Neural progenitor cell (in vitro differentiated cells): ENCODE measurements around the gene CDK5RAP2.

Source experiments
- EZH2phosphoT487 ChIP-seq: fragments of 200-600 bp; sonication (generic); IDR thresholded peaks from 2 replicates; pipeline ENCODE4 v1.6.1; 2017; ENCODE audit warnings: antibody characterized with exemption
- TF ChIP-seq, protein P1 (sequence below): fragments of 200-600 bp; sonication (generic); IDR thresholded peaks from 2 replicates; pipeline ENCODE4 v1.5.1; 2017; ENCODE audit warnings: antibody characterized with exemption, mild to moderate bottlenecking

DNA sequence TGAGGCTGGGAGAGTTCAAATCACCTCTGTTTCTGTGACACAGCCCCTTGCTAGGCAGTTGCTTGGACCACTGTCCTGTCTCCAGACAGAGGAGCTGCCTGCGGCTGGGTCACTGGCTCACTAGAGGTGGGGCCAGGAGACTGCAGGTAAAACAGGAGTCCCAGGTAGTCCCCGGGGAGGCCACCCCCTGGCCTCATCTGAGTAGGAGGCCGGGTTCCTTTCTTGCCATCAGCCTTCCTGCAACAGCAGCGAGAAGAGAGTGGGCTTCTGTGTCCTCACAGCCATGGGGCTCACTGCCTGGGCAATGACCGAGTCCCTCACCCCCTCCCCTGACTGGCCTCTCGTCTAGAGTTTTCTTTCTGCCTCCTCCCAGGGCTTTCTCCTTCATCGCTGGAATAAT lies 197.5 kb downstream of the CDK5RAP2 start:
- TF ChIP-seq, protein P1, sequence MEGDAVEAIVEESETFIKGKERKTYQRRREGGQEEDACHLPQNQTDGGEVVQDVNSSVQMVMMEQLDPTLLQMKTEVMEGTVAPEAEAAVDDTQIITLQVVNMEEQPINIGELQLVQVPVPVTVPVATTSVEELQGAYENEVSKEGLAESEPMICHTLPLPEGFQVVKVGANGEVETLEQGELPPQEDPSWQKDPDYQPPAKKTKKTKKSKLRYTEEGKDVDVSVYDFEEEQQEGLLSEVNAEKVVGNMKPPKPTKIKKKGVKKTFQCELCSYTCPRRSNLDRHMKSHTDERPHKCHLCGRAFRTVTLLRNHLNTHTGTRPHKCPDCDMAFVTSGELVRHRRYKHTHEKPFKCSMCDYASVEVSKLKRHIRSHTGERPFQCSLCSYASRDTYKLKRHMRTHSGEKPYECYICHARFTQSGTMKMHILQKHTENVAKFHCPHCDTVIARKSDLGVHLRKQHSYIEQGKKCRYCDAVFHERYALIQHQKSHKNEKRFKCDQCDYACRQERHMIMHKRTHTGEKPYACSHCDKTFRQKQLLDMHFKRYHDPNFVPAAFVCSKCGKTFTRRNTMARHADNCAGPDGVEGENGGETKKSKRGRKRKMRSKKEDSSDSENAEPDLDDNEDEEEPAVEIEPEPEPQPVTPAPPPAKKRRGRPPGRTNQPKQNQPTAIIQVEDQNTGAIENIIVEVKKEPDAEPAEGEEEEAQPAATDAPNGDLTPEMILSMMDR = no peak
- TF ChIP-seq EZH2phosphoT487 = no peak
